CD1c-positive myeloid dendritic cell (primary cell): ENCODE data around the gene ACOT11.

Source experiments
- DNase-seq: peaks from one replicate; pipeline ENCODE4 v3.0.0-alpha.2; 2016; ENCODE audit errors: extremely low spot score

Gene ACOT11

GRCh38 chr1:54564312-54565112 lies 16.5 kb downstream of the ACOT11 start:
- peak; percentile 47 for DNase-seq

DNA sequence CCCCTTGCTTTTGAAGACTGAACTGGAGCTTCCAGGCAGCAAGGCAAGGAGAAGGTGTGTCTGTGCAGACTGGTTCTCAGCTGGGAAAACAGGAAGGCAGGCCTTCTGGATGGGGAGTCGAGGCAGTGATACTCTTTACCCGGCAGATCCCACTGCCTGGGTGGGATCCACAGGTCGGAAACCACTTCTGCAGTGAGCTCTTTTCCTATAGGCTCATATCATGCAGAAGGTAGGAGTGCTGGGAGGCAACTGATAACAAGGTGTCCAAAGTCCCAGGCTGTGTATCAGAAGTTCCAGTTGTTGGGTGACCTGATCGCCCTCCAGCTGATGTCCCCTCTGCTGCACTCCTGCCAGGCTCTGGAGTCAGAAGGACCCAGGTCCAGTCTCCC lies 17.1 kb downstream of the ACOT11 start:
- no peak for DNase-seq

DNA sequence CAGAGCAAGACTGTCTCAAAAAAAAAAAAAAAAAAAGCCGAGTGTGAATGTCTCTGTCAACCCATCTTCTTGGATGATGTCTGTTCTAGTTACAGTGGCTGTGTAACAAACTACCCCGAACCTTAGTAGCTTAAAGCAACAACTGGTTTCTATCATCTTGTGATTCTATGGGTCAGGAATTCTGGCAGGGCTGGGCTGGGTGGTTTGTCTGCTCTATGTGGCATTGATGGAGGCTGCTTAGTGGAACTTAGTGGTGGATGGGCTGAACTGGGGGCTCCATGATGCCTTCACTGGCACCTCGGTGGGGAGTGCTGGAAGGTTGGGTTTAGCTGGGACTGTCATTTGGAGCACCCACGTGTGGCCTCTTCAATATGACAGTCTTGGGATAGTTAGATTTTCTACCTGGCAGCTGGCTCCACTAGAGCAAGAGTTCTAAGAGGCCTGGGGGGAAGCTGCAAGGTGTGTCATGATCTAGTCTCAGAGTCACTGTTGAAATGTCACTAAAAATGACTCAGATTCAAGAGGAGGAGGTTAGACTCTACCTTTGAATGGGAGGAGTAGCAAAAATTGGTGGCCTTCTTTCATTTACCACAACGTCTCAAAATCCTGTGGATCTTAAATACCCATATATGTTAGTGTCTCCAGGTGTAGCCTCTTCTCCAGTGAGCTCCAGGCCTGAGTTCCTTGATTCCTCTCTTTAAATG lies 18.6 kb downstream of the ACOT11 start:
- DNase-seq: no peak

- DNase-seq: peak; percentile 53
Observed at GRCh38 chr1:54567961-54568360, 19.9 kb downstream of the ACOT11 start.

- no peak for DNase-seq
Observed at GRCh38 chr1:54569339-54569738, 21.3 kb downstream of the ACOT11 start.

- DNase-seq: no peak
Observed at GRCh38 chr1:54570161-54570560, 22.1 kb downstream of the ACOT11 start.

DNA sequence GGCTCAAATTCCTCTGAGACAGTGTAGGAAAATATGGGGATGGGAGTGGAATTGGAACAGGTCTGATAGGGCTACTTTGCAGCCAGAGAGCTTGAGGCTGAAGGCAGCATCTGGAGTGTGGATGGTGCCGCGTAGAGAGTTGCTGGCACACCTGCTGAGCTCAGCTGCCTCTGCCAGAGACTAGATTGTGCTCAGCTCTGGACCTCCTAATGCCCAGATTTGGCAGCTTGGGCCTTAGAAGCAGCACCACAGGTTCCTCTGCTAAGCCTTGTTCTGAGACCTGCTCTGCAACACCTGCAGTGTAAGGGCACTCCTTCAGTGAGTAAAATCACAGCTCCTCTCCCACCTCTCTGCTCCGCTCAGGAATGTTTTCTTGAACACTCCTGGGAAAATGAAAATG lies 23.3 kb downstream of the ACOT11 start:
- no peak for DNase-seq

DNA sequence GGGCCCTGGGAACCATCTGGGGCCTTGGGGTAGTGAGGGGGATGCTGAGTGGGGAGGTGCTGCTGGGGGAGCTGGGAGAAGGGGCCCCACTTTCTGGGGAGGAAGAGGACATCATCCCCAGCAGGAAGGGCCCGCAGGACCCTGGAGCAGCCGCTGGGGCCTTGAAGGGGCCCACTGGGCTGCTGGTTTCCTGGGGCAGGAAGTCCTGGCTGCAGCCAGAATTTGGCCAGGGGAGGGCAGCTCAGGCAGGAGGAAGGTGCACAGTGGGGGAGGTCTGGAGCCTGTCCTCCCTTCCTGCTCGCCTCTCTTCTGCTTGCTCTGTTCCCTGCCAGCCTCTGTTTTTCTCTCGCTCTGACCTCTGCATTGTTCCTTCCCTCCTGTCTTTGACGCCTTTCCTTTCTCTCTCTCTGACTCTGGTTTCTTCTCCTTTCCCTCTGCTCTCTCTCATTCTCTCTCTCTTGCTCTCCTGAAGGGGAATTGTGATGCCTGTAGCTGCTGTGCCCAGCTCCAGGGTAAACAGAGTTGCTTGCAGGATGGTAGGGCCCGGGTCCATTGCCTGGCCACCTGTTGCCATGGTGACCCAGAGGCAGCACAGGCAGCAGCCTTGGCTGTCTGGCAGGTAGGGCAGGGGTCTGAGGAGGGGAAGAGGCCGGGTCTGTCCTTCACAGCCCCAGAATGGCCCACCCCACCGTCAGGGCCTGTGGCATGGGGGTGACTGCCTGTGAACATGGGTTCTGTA lies 23.9 kb downstream of the ACOT11 start:
- no peak for DNase-seq

- DNase-seq: no peak
Observed at GRCh38 chr1:54572542-54572850, 24.5 kb downstream of the ACOT11 start.

- DNase-seq: no peak
Observed at GRCh38 chr1:54574158-54574778, 26.2 kb downstream of the ACOT11 start.

DNA sequence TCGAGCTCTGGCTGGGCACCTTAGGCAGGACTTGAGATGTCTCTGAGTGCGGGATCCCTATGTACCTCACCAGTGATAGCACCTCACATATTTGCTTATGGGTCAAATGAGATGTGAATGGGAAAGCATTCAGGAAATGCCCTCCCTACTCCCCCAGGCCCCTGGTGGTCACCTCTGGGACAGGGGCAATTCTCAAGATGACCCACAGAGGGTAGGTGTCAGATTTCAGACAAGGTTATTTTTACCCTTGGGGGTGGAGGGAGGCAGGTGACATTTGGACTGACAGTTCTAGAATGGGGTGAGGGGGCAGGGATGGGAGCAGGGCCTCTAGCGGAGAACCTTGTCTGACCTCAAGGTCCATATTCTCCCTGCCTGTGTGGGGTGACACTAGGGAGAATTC lies 27.1 kb downstream of the ACOT11 start:
- no peak for DNase-seq

GRCh38 chr1:54575605-54576290 lies 27.7 kb downstream of the ACOT11 start:
- no peak for DNase-seq

DNA sequence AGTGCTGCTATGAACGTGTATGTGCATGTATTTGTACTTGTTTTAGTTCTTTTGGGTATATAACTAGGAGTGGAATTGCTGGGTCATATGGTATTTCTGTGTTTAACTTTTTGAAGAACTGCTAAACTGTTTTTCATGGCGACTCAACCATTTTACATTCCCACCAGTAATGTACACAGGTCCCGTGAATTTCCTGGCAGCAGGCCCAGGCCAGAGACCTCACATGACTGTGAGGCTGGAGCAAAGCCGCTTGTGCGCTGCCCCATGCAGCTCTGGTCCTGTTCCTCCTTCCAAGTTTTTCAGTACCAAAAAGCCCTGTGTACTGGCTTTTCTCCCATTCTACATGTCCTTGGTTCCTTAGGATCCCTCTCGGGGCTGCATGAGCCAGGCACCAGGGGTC lies 29.6 kb downstream of the ACOT11 start:
- peak; percentile 42 for DNase-seq

- no peak for DNase-seq
Observed at GRCh38 chr1:54579337-54579781, 31.3 kb downstream of the ACOT11 start.

- no peak for DNase-seq
Observed at GRCh38 chr1:54580856-54581550, 33.0 kb downstream of the ACOT11 start.

- no peak for DNase-seq
Observed at GRCh38 chr1:54581621-54582035, 33.6 kb downstream of the ACOT11 start.

GRCh38 chr1:54582566-54583306 lies 34.7 kb downstream of the ACOT11 start:
- no peak for DNase-seq

- no peak for DNase-seq
Observed at GRCh38 chr1:54583307-54583686, 35.3 kb downstream of the ACOT11 start.

GRCh38 chr1:54583871-54584270 lies 35.8 kb downstream of the ACOT11 start:
- no peak for DNase-seq

GRCh38 chr1:54584575-54584974 lies 36.5 kb downstream of the ACOT11 start:
- DNase-seq: no peak
